Measurements from ENCODE around the gene APOA4.

The APOA4 gene

GRCh38 chr11:116853461-116854073 is 30.5 kb upstream of the APOA4 start (continued):
- TF ChIP-seq ZNF645 (tag by site-specific recombination; IDR thresholded peaks at IDR 0.05) (no peak), ZBTB44 (tag by site-specific recombination; IDR thresholded peaks at IDR 0.05) (peak; percentile 47; the same call in 1 of the 2 replicates)

DNA sequence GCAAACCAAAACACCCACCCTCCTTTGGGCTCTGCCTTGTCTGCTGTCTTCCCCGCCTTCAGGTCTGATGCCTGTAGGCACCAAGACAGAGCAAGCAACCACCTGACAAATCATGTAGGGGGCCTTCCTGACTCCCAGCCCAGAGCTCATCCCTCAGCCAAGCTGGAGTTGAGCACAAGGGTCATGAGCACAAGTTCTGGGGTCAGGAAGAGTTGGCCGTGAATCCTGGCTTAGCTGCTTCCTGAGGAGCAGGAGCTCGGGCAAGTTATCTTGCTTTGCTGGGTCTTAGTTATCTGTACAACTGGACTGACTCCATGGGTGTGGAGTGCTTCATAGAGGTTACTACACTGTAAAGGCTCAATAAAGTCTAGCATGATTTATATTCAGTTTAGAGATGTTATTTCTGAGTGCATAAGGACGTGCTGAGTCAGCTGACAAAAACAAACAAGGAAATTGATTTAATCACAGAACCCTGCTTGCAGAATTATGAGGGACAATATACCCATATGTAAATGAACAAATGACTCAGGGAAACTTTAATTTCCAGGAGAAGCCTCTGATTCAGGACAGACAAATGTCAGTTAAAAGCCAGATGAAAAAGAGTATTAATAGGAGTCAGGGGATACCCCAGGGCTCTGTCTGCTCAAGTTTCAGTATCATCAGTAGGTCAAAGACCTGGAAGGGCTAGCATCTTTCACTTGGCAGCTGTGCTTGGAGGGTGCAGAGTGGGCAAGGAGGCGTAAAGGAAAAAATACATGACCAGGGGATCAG is 29.3 kb upstream of the APOA4 start:
- POLR2A ChIA-PET, result interaction anchor here (1.6 kb wide), 1 partner anchor 17 kb away, joined by 4 read pairs; no protein-coding TSS in a partner anchor
- no peak overlapping the region for H3K4me3 ChIP-seq (ENCODE audit: low read depth, low read length)
- peaks cover 2% of the 10 kb centered on the region; the same call in 1 of the 2 replicates for H3K4me1 ChIP-seq (ENCODE audit: control insufficient read depth, insufficient read depth, low read length)
- H3K27ac ChIP-seq (ENCODE audit: extremely low read depth, low read depth, low read length), result no peak overlapping the region
- no peaks in the 10 kb centered on the region for H3K9me3 ChIP-seq (ENCODE audit: control insufficient read depth, insufficient read depth, low read depth, low read length)
- CTCF ChIA-PET, result interaction anchor here (0.6 to 1.2 kb wide), 6 partner anchors 16 to 293 kb away, joined by 3 to 10 read pairs (median 3); no protein-coding TSS in a partner anchor
- peaks cover 0 to 47% of the 10 kb centered on the region in 2 experiments; a peak in 1 of 3 replicates for H3K36me3 ChIP-seq (ENCODE audit: control insufficient read depth in 2 of 2, insufficient read depth in 1 of 2, low read length in 2 of 2)
- no peak for TF ChIP-seq ZNF530 (tag by site-specific recombination; IDR thresholded peaks at IDR 0.05; ENCODE audit: low read depth)
- no peak for TF ChIP-seq ZSCAN16 (tag by site-specific recombination; IDR thresholded peaks at IDR 0.05)
- no peak for TF ChIP-seq ZNF19 (tag by site-specific recombination; IDR thresholded peaks at IDR 0.05; ENCODE audit: low read depth)
- no peak for TF ChIP-seq ZSCAN23 (tag by site-specific recombination; IDR thresholded peaks at IDR 0.05)
- no peak for TF ChIP-seq CTCF (tag by site-specific recombination; IDR thresholded peaks at IDR 0.05)
- no peak for TF ChIP-seq ZNF664 (tag by site-specific recombination; IDR thresholded peaks at IDR 0.05)
- TF ChIP-seq BCL11A (tag by site-specific recombination; IDR thresholded peaks at IDR 0.05; ENCODE audit: low read depth), result no peak
- TF ChIP-seq ZNF10 (tag by site-specific recombination; IDR thresholded peaks at IDR 0.05), result no peak
- TF ChIP-seq ZEB2 (tag by site-specific recombination; IDR thresholded peaks at IDR 0.05), result no peak
- no peak for TF ChIP-seq ZNF157 (tag by site-specific recombination; IDR thresholded peaks at IDR 0.05)
- no peak for TF ChIP-seq ZNF37A (tag by site-specific recombination; IDR thresholded peaks at IDR 0.05)
- no peak for TF ChIP-seq ZNF174 (tag by site-specific recombination; IDR thresholded peaks at IDR 0.05)
- TF ChIP-seq ZBTB48 (tag by site-specific recombination; IDR thresholded peaks at IDR 0.05), result no peak
- TF ChIP-seq ZIC2 (tag by site-specific recombination; IDR thresholded peaks at IDR 0.05), result peak; percentile 32; the same call in 1 of the 2 replicates
- TF ChIP-seq ZNF768 (tag by site-specific recombination; IDR thresholded peaks at IDR 0.05), result no peak
- no peak for TF ChIP-seq ZNF184 (tag by site-specific recombination; IDR thresholded peaks at IDR 0.05)
- no peak for TF ChIP-seq REPIN1 (tag by site-specific recombination; IDR thresholded peaks at IDR 0.05; ENCODE audit: low read depth)
- TF ChIP-seq IKZF3 (tag by site-specific recombination; IDR thresholded peaks at IDR 0.05), result 0 out of 2 replicates have a peak, but pooled peaks have one; percentile 37
- TF ChIP-seq ZNF140 (tag by site-specific recombination; IDR thresholded peaks at IDR 0.05), result no peak
- TF ChIP-seq YY1 (tag by site-specific recombination; IDR thresholded peaks at IDR 0.05), result no peak
- peak; percentile 55; the same call in 1 of the 2 replicates for TF ChIP-seq GFI1B (tag by site-specific recombination; IDR thresholded peaks at IDR 0.05)
- TF ChIP-seq ZNF701 (tag by site-specific recombination; IDR thresholded peaks at IDR 0.05), result no peak
- no peak for TF ChIP-seq BCL6B (tag by site-specific recombination; IDR thresholded peaks at IDR 0.05)
- TF ChIP-seq HIC1 (tag by site-specific recombination; IDR thresholded peaks at IDR 0.05), result no peak
